ENCODE results near the gene C1QL1.

The C1QL1 gene

GRCh38 chr17:44971776-44972483, 3.8 kb upstream of the C1QL1 start:
- peaks cover 19% of the 10 kb centered on the region for H3K4me1 ChIP-seq (ENCODE audit: control insufficient read depth, insufficient read depth, low read length, unreplicated experiment)

DNA sequence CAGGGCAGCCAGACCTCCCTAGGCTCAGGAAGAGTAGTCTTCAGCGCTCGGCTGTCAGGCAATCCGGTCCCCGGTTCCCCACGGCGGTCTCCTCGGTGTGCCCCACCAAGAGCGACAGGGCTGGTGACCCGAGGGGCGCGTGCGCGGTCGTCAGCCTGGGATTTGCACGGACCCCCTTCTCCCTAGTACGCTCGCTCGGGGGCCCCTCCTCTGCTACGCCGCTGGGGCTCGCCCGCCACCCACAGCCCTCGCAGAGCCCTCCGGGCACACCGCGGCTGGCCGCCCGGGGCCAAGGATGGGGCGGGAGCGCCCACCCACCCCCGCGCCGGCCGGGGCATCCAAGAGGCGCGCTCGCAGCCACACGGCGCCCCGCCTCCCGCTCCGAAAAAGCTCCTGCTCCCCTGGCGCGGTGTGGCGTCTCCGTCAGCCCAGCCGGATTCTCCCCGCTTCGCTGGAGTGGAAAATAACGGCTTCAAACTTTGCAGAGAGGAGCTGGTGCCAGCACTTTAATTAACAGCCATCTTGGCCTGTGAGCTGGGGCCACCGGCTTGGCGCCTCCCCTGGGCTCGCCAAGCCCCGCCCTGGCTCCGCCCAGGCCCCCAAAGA, 2.1 kb upstream of the C1QL1 start:
- Histone ChIP-seq H3K36me3 (ENCODE audit: insufficient read depth, low read length) (no peaks in the 10 kb centered on the region), H3K27me3 (ENCODE audit: insufficient read depth, low read length) (peaks cover 38% of the 10 kb centered on the region), H3K4me3 (ENCODE audit: low read depth, low read length) (peak overlapping the region; percentile 71), H3K79me2 (ENCODE audit: control insufficient read depth, insufficient read depth, low read length, unreplicated experiment) (no peaks in the 10 kb centered on the region), H3K4me1 (ENCODE audit: control insufficient read depth, insufficient read depth, low read length, unreplicated experiment) (peaks cover 19% of the 10 kb centered on the region), H2AFZ (ENCODE audit: low read length, unreplicated experiment) (peak overlapping the region; percentile 76), H3K27ac (ENCODE audit: low read depth, low read length) (no peak overlapping the region)

More at GRCh38 chr17:44971776-44972483, 3.8 kb upstream of the C1QL1 start:
- Histone ChIP-seq H2AFZ (ENCODE audit: low read length, unreplicated experiment) (no peak overlapping the region), H3K79me2 (ENCODE audit: control insufficient read depth, insufficient read depth, low read length, unreplicated experiment) (no peaks in the 10 kb centered on the region), H3K4me3 (ENCODE audit: low read depth, low read length) (no peak overlapping the region), H3K36me3 (ENCODE audit: insufficient read depth, low read length) (no peaks in the 10 kb centered on the region), H3K27ac (ENCODE audit: low read depth, low read length) (peak overlapping the region; percentile 38; the same call in 1 of the 2 replicates), H3K27me3 (ENCODE audit: insufficient read depth, low read length) (peaks cover 23% of the 10 kb centered on the region)

- peaks cover 38% of the 10 kb centered on the region for H3K27me3 ChIP-seq (ENCODE audit: insufficient read depth, low read length)
- H3K36me3 ChIP-seq (ENCODE audit: insufficient read depth, low read length): no peaks in the 10 kb centered on the region
- peaks cover 19% of the 10 kb centered on the region for H3K4me1 ChIP-seq (ENCODE audit: control insufficient read depth, insufficient read depth, low read length, unreplicated experiment)
- H3K27ac ChIP-seq (ENCODE audit: low read depth, low read length): no peak overlapping the region
- H3K4me3 ChIP-seq (ENCODE audit: low read depth, low read length): no peak overlapping the region; the same call in 1 of the 2 replicates
- H2AFZ ChIP-seq (ENCODE audit: low read length, unreplicated experiment): no peak overlapping the region
- no peaks in the 10 kb centered on the region for H3K79me2 ChIP-seq (ENCODE audit: control insufficient read depth, insufficient read depth, low read length, unreplicated experiment)
Observed at GRCh38 chr17:44969144-44969780, 1.2 kb upstream of the C1QL1 start.

- H3K27me3 ChIP-seq (ENCODE audit: insufficient read depth, low read length): peaks cover 38% of the 10 kb centered on the region
- H2AFZ ChIP-seq (ENCODE audit: low read length, unreplicated experiment): no peak overlapping the region
- H3K27ac ChIP-seq (ENCODE audit: low read depth, low read length): no peak overlapping the region
- peaks cover 15% of the 10 kb centered on the region for H3K4me1 ChIP-seq (ENCODE audit: control insufficient read depth, insufficient read depth, low read length, unreplicated experiment)
- no peaks in the 10 kb centered on the region for H3K79me2 ChIP-seq (ENCODE audit: control insufficient read depth, insufficient read depth, low read length, unreplicated experiment)
- H3K4me3 ChIP-seq (ENCODE audit: low read depth, low read length): peak overlapping the region; percentile 59; the same call in 1 of the 2 replicates
- no peaks in the 10 kb centered on the region for H3K36me3 ChIP-seq (ENCODE audit: insufficient read depth, low read length)
Observed at GRCh38 chr17:44967907-44968224, 237 bp downstream of the C1QL1 start.

DNA sequence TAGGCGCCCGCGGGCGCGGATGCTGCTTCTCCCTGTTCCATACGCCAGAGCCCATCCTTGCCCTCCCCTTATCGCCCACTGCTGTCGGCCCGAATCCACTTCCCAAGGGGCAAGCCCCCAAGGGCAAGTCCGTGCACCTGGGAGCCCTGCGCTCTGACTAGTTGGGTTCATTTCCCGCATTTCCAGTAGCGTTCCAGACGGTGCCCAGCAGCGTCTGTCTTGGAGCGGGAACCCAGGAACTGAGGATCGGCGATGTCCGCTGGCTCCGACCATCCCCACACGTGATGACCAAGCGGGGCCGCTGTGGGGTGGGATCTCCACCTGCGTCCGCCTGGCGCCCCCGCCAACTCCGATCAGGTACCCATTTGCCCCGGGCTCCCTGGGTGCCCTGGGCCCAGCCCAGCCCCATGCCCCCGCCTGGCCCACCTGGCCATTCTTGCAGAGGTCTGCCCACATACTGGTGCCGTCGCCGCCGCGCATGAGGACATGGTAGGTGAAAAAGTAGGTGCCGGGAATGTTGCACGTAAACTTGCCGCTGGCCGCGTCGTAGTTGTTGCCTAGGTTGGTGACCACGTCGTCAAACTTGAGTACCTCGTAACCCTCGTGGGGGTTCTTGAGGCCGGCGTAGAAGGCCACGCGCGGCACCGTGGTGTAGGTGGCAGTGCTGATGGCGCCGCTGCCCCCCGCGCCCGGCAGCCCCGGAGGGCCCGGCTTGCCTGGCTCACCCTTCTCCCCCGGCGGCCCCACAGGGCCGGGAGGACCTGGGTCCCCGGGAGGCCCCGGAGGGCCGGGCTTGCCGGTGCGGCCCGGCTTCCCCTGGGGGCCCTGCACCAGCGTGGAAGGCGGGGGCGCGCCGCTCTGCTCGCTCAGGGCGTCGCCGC, 837 bp downstream of the C1QL1 start:
- no peaks in the 10 kb centered on the region for H3K36me3 ChIP-seq (ENCODE audit: insufficient read depth, low read length)
- no peak overlapping the region for H3K27ac ChIP-seq (ENCODE audit: low read depth, low read length)
- peaks cover 38% of the 10 kb centered on the region for H3K27me3 ChIP-seq (ENCODE audit: insufficient read depth, low read length)
- H3K4me1 ChIP-seq (ENCODE audit: control insufficient read depth, insufficient read depth, low read length, unreplicated experiment): peaks cover 9% of the 10 kb centered on the region
- H3K79me2 ChIP-seq (ENCODE audit: control insufficient read depth, insufficient read depth, low read length, unreplicated experiment): no peaks in the 10 kb centered on the region
- peak overlapping the region; percentile 59; the same call in 1 of the 2 replicates for H3K4me3 ChIP-seq (ENCODE audit: low read depth, low read length)
- H2AFZ ChIP-seq (ENCODE audit: low read length, unreplicated experiment): no peak overlapping the region

GRCh38 chr17:44966348-44967025, 1.6 kb downstream of the C1QL1 start:
- H2AFZ ChIP-seq (ENCODE audit: low read length, unreplicated experiment): no peak overlapping the region
- peaks cover 3% of the 10 kb centered on the region for H3K4me1 ChIP-seq (ENCODE audit: control insufficient read depth, insufficient read depth, low read length, unreplicated experiment)
- no peak overlapping the region for H3K27ac ChIP-seq (ENCODE audit: low read depth, low read length)
- H3K79me2 ChIP-seq (ENCODE audit: control insufficient read depth, insufficient read depth, low read length, unreplicated experiment): no peaks in the 10 kb centered on the region
- H3K36me3 ChIP-seq (ENCODE audit: insufficient read depth, low read length): no peaks in the 10 kb centered on the region
- 0 out of 2 replicates have a peak overlapping the region, but pooled peaks have one; percentile 59 for H3K4me3 ChIP-seq (ENCODE audit: low read depth, low read length)
- H3K27me3 ChIP-seq (ENCODE audit: insufficient read depth, low read length): peaks cover 38% of the 10 kb centered on the region

DNA sequence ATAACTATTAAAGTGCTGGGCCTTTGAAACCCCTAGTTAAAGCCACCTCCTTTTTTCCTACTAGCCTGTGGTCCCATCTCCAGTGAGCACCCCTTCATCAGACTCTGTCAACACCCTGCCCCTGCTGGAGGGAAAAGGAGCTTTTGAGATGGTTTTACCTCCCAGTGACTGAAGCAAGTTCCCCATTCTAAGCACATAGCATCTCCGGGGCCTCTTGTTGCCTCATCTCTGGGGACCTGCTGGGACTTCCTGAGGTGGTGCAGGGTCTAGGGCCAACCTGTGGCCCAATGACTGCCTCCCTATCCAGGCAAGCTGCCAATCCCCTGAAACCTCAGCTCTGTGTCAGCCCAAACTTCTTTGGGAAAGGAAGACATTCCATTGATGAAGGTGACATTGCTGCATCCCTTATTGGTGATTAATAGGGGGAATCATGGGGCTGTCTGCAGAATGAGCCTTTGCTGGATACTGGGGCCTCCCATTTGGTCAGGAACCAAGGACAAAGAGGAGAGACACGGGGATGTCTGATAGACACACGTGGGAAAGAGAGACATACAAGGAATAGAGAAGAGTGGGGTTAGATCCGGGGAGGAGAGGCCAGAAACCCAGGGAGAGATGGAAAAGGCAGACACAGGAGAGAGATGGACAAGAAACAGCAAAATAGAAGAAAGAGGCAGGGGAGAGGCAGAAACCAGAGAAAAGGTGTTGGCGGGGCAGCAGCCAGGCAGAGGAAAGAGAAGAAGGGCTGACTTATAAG, 2.4 kb downstream of the C1QL1 start:
- H3K79me2 ChIP-seq (ENCODE audit: control insufficient read depth, insufficient read depth, low read length, unreplicated experiment): no peaks in the 10 kb centered on the region
- peaks cover 38% of the 10 kb centered on the region for H3K27me3 ChIP-seq (ENCODE audit: insufficient read depth, low read length)
- no peak overlapping the region for H3K27ac ChIP-seq (ENCODE audit: low read depth, low read length)
- H3K36me3 ChIP-seq (ENCODE audit: insufficient read depth, low read length): no peaks in the 10 kb centered on the region
- H3K4me1 ChIP-seq (ENCODE audit: control insufficient read depth, insufficient read depth, low read length, unreplicated experiment): peaks cover 3% of the 10 kb centered on the region
- no peak overlapping the region for H3K4me3 ChIP-seq (ENCODE audit: low read depth, low read length)
- no peak overlapping the region for H2AFZ ChIP-seq (ENCODE audit: low read length, unreplicated experiment)

- Histone ChIP-seq H3K4me3 (ENCODE audit: low read depth, low read length) (no peak overlapping the region), H3K27ac (ENCODE audit: low read depth, low read length) (no peak overlapping the region), H3K36me3 (ENCODE audit: insufficient read depth, low read length) (no peaks in the 10 kb centered on the region), H3K4me1 (ENCODE audit: control insufficient read depth, insufficient read depth, low read length, unreplicated experiment) (peaks cover 4% of the 10 kb centered on the region), H2AFZ (ENCODE audit: low read length, unreplicated experiment) (no peak overlapping the region), H3K79me2 (ENCODE audit: control insufficient read depth, insufficient read depth, low read length, unreplicated experiment) (no peaks in the 10 kb centered on the region), H3K27me3 (ENCODE audit: insufficient read depth, low read length) (peaks cover 16% of the 10 kb centered on the region)
Observed at GRCh38 chr17:44961921-44962350, 6.2 kb downstream of the C1QL1 start.

DNA sequence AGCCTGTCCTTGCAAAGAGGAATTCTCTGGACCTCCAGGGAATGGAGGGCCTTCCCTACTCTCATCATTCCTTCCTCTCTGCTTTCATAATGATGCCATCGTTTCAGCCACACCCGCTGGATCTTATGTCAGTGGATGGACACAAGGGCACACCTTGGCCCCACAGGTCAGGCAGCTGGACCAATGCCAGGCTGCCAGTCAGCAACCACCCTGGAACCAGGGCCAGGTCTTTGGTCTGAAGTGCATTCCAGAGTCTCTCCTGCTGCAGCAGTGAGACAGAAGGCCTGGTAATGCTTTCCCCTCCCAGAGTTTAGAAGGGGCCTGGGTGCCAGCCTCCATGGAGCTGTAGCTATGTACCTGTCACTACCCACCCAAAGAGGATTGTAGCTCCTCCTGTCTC, 7.4 kb downstream of the C1QL1 start:
- Histone ChIP-seq H2AFZ (ENCODE audit: low read length, unreplicated experiment) (no peak overlapping the region), H3K79me2 (ENCODE audit: control insufficient read depth, insufficient read depth, low read length, unreplicated experiment) (no peaks in the 10 kb centered on the region), H3K27ac (ENCODE audit: low read depth, low read length) (no peak overlapping the region), H3K27me3 (ENCODE audit: insufficient read depth, low read length) (peaks cover 4% of the 10 kb centered on the region), H3K36me3 (ENCODE audit: insufficient read depth, low read length) (no peaks in the 10 kb centered on the region), H3K4me3 (ENCODE audit: low read depth, low read length) (no peak overlapping the region), H3K4me1 (ENCODE audit: control insufficient read depth, insufficient read depth, low read length, unreplicated experiment) (peaks cover 4% of the 10 kb centered on the region)

Data from ACC112 (cell line).